Left hindlimb (tissue), 1 donor: Measurements from ENCODE around the gene RPF1.
A peak's percentile ranks its signal among the peaks of the same experiment; 100 is the strongest.
"Not testable (repeated sequence)": the region's sequence is repeated elsewhere in the genome, so short reads cannot be mapped to it uniquely, and the experiment has no call there.

Experiments used
- DNase-seq: peaks from one replicate; pipeline ENCODE4 v3.0.0-alpha.2; 2018

The RPF1 gene

DNA sequence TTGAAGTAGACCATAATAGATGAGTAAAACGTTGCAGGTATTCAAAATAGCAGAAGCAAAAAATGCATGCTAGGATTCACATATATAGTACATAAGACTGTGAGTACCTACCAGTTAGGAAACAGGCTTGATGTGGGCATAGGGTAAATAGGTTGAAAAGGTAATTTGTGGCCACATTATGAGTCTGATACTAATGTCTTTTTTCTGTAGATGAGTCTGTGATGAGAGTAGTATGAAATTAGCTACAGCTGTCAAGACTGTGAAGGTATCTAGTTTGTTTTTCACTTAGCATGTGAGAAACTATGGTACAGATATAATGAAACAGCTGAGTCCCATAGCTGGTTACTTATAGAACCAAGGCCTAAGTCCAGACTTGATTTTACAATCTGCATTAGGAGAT, 14.7 kb downstream of the RPF1 start:
- no peak for DNase-seq

DNA sequence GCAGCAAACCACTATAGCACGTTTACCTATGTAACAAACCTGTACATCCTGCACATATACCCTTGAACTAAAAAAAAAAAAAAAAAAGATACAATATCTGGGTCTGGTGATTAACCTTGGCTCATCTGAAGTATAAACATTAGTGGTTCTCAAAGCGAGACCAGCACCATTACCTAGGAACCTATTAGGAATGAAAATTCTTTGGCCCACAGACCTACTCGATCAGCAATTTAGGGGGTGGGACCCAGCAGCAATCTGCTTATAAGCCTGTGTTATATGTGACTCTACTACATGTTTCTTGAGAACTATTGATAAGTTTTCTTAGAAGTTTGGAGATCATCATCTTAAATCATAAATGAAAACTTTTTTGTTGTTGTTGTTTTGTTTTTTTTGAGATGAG, 17.4 kb downstream of the RPF1 start:
- DNase-seq, result no peak

DNA sequence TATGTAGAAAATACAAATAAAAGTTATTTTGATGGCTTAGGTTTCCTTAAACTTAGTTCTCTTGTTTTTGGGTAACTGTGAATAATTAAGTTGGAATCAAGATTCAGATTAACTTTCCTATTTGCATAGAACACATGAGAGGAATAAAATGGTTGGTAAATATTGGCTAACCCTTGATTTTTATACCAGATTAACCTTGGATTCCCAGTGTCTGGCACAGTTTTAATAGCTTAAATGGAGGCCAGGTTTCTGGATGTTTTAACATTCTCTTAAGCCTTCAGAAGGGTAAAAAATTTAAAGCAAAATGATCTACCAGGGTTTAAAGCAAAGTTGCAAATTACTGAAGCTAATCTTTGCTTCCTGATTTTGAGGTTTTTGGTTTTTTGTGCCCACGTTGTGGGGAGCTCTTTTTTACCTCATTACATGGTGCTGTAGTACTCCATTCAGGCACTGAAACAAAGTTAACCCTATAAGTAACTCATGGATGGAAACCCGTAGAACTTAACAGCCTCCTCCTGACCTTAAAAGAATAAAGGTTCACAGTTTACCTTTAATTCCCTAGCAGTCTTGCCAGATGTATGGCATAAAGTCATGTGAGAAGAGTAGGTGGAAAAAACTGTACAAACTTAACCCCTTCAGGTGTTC, 18.7 kb downstream of the RPF1 start:
- no peak for DNase-seq

DNA sequence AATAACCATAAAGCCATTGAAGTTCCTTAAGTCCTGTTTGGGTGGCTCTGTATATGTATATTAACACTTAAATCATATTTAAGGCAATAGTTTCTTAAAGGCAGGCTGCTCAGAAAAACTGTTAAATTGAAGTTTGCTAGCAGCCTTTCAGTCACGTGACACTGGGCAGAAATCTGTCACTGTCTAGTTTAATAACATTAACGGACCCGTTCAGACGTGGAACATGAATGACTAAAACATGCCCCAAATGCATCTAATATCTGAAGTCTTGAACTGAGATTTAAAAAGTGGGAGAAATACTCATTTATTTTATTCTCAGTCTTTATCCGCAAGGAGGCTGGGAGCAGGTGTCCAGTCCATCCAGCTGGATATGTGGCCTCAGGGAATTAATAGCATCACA, 23.9 kb downstream of the RPF1 start:
- DNase-seq, result no peak

DNA sequence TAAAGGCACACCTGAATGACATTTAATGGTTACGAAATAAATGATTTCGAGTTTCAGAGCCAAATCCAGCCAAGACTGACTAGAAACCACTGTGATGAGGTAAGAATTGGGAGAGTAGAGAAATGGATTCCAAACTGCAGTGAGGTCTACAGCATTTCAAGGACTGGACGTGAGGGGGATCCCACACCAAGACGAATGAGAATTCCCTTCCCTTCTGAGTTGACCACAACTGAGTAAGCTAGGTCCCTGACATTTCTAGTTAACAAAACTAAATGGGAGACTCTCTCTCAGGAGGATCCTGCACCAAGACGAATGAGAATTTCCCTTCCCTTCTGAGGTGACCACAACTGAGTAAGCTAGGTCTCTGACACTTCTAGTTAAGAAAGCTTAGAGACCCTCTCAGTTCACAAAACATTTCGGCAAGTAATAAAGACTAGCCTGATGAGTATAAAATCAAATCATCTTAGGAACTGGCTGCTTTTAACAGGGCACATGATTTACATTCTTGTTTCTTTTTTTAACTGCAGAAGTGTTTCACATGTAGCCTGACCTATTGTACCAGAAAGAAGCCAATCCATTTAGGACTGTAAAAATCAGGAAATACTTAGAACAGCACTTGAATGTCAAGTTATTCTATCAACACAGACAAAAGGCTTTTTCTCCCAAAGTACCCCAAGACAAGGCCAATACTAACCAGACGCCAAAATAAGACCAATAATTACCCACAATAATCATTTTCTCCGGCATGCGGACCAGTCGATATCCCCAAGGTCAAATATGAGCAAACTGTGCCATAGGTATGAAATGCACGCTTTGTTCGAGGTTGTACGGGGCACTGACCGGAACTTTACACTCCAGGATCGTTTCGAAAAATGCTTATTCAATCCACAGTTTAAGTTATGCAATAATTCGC, 25.8 kb downstream of the RPF1 start:
- DNase-seq, result no peak

DNA sequence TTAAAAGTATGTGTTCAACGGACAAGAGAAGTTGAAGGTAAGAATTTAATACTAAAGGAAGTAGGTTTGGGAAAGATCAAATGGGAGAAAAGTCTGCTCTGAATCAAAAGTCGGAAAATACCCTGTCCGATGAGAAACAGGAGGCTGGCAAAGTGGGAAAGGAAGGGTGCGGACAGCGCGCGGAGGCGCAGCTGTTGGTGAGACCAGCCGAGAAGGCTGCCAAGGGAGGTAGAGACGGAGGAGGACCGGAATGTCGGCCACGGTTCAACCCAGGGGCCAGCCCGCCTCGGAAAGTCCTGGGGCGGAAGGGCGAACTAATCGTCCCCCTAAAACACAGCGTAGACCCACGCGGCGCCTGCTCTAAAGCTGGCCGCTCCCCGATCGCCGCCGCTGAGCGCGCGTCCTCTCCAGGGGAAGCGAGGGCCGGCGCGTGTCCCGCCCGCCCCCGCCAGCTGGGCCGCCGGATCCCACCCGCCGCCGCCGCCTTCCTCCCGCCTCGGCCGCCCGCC, 26.5 kb downstream of the RPF1 start:
- no peak for DNase-seq

DNA sequence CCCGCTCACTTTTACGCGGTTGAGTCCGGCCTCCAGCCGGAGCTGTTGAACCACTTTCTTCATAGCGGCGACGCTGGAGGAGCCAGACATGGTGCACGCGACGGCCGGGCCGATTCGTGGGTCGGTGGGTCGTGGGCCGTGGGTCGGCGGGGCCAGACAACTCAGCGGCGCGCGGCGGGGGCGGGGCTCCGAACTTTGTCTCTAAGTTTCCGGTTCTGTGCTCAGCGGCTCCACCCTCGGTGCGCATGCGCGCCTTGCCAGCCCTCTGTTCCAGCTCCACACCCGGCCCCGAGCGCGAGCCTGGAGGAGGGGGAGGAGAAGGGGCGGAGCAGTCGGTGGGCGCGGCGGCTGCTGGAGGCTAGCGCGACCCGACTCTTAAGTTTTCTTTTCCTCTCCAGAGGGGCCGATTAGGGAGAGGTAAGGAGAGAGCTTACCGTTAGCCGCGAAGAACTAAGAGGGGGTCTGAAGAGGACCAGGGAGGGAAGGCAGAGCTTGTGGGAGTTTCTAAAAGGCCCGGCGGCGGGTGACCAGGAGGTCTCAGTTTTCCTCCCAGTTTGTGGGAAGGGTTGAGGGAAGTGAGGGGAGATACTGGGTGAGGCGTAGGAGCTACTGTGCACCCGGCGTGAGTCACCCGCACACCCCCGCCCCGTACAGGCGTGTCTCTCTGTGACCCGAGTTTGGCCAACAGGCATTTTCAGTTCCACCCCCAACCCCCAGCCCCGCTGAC, 27.1 kb downstream of the RPF1 start, which contains the start of the genes GNG5 and SPATA1:
Gene GNG5, minus strand, starts transcription at position 580 of the 727 bp plus-strand sequence. Its CDS starts 490 bp downstream, at position 90.
Gene SPATA1, plus strand, starts transcription at position 385 of the 727 bp plus-strand sequence. CDS start 9,974 bp downstream, outside the sequence.
- DNase-seq, result peak; percentile 98

DNA sequence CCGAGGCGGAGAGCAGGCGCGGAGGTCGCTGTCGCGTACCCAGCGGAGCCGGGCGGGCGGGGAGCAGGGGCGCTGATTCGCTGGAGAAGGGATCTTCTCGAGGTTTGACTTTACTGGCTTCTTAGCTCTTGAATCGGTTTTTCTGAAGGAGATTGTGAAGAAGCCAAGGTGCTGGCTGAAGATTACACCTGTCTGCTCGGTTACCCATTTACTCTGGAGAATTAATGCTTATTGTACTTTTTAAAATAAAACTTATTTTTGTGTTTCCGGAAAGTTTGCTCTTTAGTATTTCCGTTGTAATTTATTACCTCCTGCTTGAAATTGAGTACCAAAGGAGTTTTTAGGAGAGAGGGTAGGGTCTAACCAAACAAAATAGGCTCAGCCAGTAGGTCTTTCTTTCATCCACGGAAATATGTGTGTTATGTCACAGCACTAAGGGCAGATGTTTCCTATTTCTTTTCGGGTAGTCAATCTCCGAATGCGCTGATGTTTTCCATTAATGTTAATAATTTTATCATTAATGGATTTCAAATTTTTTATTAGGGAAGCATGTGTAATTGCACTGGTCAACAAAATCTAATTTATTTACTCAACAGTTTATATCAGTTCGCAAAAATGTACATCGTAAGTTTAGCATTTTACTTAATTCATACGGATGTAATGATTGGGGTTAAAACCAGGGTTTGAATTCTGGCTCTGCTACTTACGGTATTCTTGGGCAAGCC, 27.8 kb downstream of the RPF1 start:
- DNase-seq, result no peak

DNA sequence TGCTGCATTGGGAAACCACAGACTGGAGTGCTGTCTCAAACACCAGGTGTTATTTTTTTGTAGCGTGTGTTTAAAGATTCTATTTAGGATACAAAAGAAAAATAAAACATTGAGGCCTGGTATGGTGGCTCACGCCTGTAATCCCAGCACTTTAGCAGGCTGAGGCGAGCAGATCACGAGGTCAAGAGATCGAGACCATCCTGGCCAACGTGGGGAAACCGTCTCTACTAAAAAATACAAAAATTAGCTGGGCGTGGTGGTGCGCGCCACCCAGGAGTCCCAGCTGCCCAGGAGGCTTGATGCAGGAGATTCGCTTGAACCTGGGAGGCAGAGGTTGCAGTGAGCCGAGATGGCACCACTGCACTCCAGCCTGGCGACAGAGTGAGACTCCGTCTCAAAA, 28.8 kb downstream of the RPF1 start:
- DNase-seq, result not testable (repeated sequence)

DNA sequence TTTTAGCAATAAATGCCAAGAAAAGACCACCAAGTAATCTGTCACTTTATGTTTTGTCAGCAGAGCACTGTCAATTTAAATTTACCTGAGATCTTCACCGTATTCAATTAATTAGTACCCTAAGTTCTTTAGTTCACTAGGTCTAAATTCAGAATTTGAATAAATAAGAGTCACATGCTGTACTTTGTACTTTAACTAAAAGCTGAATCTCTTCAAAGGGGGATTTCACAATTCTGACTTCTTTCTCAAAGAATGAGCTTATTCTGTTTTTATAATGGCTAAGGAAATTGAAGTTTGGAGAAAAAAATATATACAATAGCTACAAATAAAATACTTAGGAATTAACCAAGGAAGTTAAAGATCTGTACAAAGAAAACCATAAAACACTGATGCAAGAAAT, 29.4 kb downstream of the RPF1 start:
- no peak for DNase-seq

DNA sequence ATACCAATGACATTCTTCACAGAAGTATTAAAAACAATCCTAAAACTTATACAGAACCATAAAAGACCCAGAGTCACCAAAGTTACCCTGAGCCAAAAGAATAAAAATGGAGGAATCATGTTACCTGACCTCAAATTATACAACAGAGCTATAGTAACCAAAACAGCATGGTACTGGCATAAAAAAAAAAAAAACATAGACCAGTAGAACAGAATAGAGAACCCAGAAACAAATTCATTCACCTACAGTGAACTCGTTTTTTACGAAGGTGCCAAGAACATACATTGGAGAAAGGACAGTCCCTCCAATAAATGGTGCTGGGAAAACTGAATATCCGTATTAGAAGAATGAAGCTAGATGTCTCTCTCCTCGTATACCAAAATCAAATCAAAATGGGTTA, 30.0 kb downstream of the RPF1 start:
- DNase-seq, result no peak

DNA sequence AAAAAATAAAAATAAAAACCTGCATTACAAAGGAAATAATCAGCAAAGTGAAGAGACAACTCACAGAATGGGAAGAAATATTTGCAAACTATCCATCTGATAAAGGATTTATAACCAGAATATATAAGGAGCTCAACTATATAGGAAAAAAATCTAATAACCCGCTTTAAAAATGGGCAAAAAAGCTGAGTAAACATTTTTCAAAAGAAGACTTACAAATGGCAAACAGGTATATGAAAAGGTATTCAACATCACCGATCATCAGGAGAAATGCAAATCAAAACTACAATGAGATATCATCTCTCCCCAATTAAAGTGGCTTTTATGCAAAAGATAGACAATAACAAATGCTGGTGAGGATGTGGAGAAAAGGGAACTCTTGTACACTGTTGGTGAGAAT, 31.1 kb downstream of the RPF1 start:
- DNase-seq, result no peak

DNA sequence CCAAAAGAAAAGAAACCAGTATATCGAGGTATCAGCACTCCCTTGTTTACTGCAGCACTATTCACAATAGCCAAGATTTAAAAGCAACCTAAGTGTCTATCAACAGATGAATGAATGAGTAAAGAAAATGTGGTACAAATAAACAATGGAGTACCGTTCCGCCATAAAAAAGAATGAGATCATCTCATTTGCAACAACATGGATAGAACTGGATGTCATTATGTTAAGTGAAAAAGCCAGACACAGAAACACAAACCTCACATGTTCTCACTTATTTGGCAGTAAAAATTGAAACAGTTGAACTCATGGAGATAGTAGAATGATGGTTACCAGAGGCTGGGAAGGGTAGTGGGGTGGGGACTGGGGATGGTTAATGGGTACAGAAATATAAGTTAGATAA, 31.6 kb downstream of the RPF1 start:
- no peak for DNase-seq

DNA sequence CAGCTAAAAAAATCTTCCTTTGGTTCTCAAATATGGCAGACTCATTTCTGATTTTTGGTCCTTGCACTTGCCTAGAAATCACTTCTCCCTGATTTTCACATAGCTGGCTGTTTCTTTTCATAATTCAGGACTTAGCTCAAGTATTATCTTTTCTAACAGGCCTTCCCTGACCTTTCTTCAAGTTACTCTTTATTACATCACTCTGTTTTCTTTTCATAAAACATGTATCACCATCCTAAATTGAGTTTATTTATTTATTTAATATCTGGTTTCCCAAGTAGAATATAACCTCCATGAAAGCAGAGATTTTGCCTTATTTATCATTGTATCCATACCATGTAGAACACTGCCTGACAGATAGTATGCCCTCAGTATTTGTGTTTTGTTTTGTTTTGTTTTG, 45.5 kb downstream of the RPF1 start:
- DNase-seq, result no peak

DNA sequence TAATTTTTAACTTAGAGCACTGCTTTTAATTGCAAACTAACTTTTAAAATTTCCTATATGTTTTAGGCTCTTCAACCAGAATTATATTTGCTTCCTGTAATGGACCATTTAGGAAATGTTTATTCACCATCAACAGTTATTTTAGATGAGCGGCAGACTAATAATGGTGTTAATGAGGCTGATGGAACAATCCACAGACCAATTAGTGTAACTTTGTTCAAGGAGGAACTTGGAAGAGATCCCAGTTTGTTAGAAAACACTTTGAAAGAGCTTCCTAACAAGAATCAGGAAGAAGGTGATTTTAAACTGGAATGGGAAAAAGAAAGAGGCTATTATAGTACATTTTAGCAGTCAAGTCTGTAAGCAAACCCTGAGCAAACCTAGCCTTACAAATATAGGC, 46.7 kb downstream of the RPF1 start:
- no peak for DNase-seq

DNA sequence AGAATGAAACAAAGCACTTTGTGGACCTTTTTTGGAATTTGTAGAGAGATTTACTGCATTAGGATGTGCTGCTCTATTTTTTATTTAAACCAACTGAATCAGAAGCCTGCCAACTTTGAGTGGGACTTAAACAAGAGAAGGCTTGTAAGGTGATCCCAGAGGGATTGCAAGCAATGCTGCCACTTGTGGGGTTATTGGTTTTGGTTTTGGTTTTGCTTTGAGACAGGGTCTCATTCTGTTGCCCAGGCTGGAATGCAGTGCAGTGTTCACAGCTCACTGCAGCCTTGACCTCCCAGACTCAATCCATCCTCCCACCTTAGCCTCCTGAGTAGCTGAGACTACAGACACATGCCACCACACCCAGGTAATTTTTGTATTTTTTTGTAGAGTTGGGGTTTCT, 59.5 kb downstream of the RPF1 start:
- no peak for DNase-seq

DNA sequence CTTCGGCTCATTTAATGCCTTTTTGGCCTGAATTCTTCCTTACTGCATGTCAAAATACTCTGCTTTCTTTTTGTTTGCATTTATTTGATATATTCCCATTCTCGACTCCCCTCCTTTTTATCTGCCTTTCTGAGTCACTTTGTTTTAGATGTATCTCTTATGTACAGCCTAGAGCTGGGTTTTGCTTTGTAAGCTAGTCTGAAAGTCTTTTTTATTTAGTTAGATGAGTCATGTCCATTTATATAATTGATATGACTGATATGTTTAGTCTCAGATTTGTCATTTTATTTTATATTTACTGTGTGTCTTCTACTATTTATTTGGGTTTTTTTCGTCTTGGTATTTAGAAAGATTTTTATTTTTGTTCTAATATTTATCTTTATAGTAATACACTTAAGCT, 60.9 kb downstream of the RPF1 start:
- no peak for DNase-seq

DNA sequence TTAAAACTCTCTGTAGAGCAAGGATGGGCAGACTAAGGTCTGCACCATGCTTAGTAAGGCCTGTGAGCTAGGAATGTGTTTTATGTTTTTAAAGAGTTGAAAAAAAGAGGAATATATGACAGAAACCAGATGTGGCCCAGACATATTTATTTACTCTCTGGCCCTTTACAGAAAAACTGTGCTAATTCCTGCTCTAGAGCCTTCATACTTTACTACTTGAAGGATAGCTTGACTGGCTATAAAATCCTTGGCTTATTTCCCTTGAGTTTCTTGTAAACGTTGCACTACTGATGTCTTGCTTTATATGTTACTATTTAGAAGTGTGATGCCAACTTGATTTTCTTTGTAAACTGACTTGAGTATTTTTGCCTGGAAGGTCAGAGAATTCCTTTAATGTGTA, 61.7 kb downstream of the RPF1 start:
- no peak for DNase-seq

DNA sequence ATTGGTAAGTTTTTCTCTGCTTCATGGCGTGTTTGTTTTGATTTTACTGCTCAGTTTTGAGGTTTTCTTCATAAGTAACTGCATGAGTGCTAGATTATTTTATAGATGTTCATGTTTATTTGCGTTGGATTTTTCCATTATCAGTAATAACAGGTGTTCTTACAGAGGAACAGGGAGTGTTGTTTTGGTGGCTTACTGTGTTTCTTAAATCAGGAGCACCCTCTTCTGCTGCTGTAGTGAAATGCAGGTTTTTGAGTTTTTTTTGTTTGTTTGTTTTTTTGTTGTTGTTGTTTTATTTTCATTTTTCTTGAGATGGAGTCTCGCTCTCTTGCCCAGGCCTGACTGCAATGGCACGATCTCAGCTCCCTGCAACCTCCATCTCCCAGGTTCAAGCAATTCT, 62.6 kb downstream of the RPF1 start:
- DNase-seq, result no peak
